GM21786 (cell line): ENCODE measurements around the gene SSPN.
A peak's percentile ranks its signal among the peaks of the same experiment; 100 is the strongest.

Experiments
- ATAC-seq: cut with Tn5 transposase; IDR thresholded peaks from one replicate; pipeline ENCODE4 v1.9.1; 2021; ENCODE audit not compliant: unreplicated experiment

The SSPN gene

GRCh38 chr12:26195250-26195640 lies at the start of gene SSPN:
TSS of gene SSPN (plus strand) at chr12:26195573. CDS start at chr12:26195673, 100 bp downstream.
- ATAC-seq = no peak

- ATAC-seq = no peak
These were observed 47.1 kb upstream of the SSPN start for GRCh38 chr12:26148291-26148690.

GRCh38 chr12:26149968-26150500 lies 45.3 kb upstream of the SSPN start:
- no peak for ATAC-seq

- no peak for ATAC-seq
These were observed 44.5 kb upstream of the SSPN start for GRCh38 chr12:26150736-26151450.

GRCh38 chr12:26152507-26153102 lies 42.8 kb upstream of the SSPN start:
- no peak for ATAC-seq

GRCh38 chr12:26153421-26154154 lies 41.8 kb upstream of the SSPN start:
- no peak for ATAC-seq

- peak; percentile 88 for ATAC-seq
These were observed 39.0 kb upstream of the SSPN start for GRCh38 chr12:26156201-26156871.

GRCh38 chr12:26157001-26157400 lies 38.4 kb upstream of the SSPN start:
- ATAC-seq = no peak

GRCh38 chr12:26158078-26158764 lies 37.2 kb upstream of the SSPN start:
- no peak for ATAC-seq

GRCh38 chr12:26162174-26162573 lies 33.2 kb upstream of the SSPN start:
- ATAC-seq = no peak

- ATAC-seq = peak; percentile 81
These were observed 32.5 kb upstream of the SSPN start for GRCh38 chr12:26162905-26163304.

GRCh38 chr12:26164118-26164517 lies 31.3 kb upstream of the SSPN start:
- ATAC-seq = no peak

- no peak for ATAC-seq
These were observed 23.4 kb upstream of the SSPN start for GRCh38 chr12:26172013-26172412.

- ATAC-seq = no peak
These were observed 22.8 kb upstream of the SSPN start for GRCh38 chr12:26172539-26172938.

GRCh38 chr12:26172946-26173552 lies 22.3 kb upstream of the SSPN start:
- no peak for ATAC-seq

- no peak for ATAC-seq
These were observed 18.6 kb upstream of the SSPN start for GRCh38 chr12:26176725-26177124.

- ATAC-seq = no peak
These were observed 18.1 kb upstream of the SSPN start for GRCh38 chr12:26177283-26177682.

- no peak for ATAC-seq
These were observed 15.5 kb upstream of the SSPN start for GRCh38 chr12:26179826-26180225.

- no peak for ATAC-seq
These were observed 13.0 kb upstream of the SSPN start for GRCh38 chr12:26182377-26182776.
